Activated CD4-positive, CD25-positive, alpha-beta regulatory T cell treated with anti-CD3 and anti-CD28 coated beads, Interleukin-2, amount 50 U/mL, for 24 hours (primary cell): Measurements from ENCODE around the gene TAF1B.

ENCODE experiments used
- ATAC-seq, 2 donors: fragments of 150-1000 bp; cut with Tn5 transposase; one replicate each; pipeline ENCODE4 v1.10.0; 2021; ENCODE audit warnings: mild to moderate bottlenecking in 1 of 2, moderate library complexity in 1 of 2

The TAF1B gene

DNA sequence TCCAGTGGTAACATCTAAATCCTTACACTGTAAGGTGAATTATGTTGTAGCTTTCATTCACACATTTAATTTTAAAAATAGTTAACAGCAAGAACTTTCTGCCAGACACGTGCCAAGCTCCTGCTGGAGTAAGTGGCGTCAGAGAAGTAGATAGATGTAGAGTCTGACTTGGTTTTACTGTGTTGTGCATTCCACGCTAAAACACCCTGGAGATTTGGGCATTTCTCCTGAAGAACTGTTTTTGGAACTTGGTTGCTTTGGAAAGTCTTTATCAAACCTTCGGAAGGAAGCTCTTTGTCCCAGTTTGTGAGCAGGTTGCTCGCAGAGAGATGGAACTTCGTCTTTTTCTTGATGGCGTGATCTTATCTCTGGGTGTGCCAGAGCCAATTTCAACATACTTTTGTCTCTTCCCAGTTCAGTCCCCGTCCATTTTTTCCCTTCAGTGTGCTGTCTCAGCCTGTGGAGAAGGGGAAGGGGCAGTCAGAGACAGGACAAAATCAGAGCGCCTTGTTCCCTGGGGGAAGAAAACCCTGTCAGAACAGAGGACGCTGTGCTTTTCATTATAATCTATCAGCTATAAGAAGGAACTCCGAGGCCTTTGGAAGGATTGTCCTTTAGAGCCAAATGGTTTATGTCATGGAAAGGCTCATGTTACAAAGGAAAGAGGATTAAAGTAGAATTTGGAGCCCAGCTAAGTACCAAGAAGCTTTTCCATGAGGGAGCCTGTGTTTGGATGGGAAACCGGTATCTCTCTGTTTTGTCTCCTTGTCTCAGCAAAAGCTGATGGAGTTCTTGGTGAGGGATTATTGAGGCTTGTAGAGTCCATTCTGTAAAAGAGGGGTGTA is 127.1 kb downstream of the TAF1B start:
- ATAC-seq = no peak

DNA sequence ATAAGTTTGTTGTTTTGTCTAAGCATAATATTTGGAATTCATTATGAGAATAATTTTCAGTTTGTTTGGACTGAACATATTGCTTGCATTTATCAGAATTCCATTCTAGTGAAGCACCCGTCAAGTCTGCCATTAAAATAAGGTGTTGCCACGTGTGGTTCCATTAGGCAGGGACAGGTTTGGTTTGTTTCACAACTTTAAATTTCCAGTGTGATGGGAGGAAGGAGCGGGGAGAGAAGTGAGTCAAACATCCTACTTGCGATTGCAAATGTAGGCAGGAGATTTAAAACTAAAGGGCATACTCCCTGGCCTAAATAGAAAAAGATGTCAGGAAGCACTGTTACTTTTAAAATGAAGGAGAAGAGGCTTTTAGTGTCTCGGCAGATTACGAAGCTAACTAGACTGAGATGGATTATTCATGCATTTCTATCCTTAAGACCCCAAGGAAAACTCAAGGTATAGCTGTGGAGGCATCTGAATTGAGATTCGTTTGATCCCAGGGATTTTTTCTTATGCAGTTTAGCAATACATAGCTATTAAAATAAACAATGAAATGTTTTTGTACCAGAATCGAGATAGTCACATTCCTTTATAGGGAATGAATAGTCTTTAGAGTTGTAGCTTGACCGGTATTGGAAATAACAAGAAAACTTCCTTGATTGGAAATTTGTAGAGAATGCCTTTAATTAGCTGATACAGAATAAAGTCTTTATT is 128.0 kb downstream of the TAF1B start:
- no peak for ATAC-seq

DNA sequence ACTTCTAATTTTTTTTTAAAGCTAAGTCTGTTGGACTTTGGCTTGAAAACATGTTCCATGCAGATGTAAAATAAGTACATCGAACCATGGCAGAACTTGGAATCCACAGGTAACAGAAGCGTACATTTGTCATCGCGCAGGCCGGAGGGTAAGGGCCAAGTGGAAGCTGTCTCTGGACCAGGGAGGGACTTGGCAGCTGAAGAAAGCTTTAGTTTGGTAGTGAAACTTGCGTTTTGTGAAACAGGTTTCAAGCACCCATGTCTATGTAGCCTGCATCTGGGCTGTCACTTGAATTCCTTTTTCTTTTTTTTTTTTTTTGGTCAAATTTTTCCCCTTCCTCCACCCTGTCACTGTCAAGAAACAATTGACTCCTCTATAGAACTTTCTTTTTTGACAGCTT is 128.6 kb downstream of the TAF1B start:
- ATAC-seq = no peak

DNA sequence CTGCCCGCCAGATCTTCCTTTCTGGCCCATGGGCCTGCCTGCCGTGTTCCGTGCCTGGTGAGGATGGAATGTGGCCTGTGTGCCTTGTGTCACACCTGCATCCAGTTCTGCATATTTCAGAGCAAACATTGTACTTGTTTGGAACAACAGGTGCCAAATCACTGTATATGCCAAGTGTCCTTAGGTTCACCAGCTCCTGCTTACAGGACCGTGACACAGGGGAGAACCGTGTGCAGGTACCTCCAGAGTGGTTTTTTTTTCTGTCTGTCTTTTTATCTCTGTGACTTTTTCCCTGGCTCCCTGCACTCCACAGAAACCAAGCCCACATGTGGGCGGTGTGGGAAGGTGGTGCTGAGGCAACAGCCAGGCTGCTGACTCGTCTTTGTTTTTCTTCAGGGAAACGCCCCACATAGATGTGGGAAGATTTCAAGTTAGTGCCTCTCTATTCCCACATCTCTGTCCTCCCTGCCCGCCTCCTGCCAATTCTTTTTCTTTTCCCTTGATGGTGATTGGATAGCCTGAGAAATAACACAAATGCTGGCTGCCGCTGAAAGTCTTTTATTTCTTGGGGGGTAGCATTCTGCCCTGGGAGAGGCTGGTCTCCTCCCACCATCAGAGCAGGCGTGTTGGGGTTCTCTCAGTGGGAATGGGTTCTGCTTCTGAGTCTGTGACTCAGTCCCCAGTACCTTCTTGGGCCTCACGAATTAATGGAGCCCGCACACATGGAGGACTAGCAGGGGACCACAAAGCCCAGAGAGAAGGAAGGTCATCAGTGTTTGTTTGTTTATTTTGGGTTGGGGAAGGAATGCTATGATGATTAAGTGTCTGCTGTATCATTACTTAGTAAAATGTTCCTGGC is 129.6 kb downstream of the TAF1B start:
- no peak for ATAC-seq

DNA sequence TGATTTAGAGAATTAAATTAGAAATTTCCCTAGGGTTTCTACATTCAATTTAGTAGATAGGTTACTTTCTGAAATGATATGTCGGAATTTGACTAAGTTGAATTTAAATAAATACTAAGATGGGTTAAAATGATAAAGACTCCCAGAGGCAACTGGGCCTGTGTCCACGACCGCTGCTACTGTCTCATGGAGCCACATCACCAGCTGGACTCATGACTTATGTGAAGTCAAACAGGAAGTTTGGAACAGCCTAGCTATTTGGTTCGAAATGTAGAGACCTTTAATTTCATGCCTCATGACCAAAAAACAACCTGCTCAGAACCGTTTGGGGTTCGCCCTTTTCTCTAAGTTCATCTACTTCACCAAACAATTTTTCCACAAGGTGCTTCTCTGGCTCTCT is 130.4 kb downstream of the TAF1B start:
- ATAC-seq = no peak

DNA sequence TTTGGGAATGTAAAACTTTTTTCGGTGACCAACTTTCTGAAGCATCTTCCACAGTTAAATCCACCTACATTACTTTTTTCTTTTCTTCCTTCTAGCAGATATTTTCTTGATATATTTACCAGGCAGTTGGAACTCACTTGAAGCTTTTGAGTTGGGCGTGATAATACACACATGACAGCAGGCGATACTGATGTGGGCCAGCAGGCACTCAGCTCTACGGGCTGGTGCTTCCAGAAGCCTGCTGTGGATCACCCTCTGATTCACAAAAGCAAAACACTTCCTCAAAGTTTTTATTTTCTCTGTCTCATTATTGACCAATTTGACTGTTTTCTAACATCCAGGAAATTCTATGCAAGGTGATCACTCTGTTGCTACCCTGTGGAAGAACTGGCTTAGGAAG is 131.1 kb downstream of the TAF1B start:
- ATAC-seq = no peak

GRCh38 chr2:9975328-9975727 is 132.1 kb downstream of the TAF1B start:
- ATAC-seq = no peak

GRCh38 chr2:9975805-9976447 is 132.7 kb downstream of the TAF1B start:
- ATAC-seq = peak; percentile 56 to 70

DNA sequence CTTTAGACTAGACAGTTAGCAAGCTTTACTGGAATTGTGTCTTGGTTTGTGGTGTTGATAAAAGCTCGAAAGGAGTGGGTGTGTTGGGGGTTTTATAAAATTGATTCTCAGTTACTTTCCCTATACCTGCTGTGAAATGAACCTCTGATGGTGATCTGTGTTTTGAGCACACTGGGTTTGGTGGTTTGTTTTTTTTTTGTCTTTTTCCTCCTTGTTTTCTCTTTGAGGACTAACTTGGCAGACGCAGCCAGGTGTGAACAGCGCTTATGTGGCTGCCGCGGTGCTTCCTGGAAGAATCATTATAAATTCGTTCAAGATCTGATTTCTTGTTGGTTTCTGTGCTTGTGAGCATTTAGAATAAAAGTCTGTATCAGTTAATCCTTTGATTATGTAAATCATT is 136.7 kb downstream of the TAF1B start:
- peak in 1 of 2 donors; percentile 33 for ATAC-seq

DNA sequence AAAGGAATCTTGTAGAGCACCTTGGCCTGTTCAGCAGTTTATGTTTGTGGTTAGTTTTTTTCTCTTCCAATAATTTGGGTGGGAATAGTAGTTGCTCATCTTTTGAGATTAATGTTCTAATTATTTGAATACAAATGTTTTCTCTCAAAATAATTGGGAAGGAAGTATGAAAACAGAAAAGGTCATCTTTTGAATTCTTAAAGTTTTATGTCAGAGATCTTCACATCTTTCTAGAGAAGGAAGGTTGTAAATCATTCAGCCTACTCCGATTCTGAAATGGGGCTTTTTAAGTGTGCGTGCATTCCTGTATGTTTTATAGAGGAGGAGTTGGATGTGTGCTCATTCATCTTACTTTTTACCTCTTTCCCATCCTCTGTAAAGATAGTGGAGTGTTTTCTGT is 137.2 kb downstream of the TAF1B start:
- no peak for ATAC-seq

DNA sequence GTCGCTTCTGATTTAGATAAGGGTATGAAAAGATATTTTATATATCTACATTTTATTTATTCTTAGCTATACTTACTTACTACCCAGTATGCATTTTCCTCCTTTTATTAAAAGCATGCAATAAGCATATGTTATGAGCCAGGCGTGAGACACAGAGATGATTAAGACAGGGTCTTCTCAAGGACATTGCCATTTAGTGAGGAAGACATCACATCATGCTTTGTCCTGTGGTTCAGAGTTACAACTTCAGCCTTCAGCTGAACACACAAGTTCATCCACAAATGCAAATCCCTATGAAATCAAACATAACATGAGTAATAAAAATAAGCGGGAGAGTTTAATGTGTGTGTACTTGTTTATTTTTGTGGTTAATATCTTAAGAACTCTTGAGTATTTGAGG is 138.4 kb downstream of the TAF1B start:
- no peak for ATAC-seq

DNA sequence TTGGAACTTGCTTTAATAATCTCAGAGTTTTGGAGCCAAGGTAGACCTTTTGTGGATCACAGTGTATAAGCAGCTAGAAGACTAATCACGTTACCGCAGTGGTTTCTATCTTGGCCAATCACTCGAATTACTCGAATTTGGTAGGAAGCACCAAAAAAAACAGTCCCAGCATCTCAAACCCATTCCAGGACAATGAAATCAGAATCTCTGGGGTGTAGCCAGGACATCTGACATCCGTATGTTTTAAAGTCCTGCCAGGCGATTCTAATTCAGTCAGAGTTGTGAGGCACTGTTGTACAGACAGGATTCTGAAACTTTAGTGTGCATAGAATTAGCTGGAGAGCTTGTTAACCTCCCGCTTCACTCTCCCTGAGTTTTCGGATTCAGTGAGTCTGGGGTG is 139.0 kb downstream of the TAF1B start:
- ATAC-seq = no peak

GRCh38 chr2:9982891-9983290 is 139.6 kb downstream of the TAF1B start:
- no peak for ATAC-seq

GRCh38 chr2:9983401-9984216 is 140.3 kb downstream of the TAF1B start:
- no peak for ATAC-seq
